Ascending aorta (tissue), 2 donors: ENCODE results near the gene TGFBR2. TPM values are rescaled to one million over a fixed set of nuclear protein-coding genes. Genes with fewer than 3 reads are reported as not detected.

Source experiments
- DNase-seq, 2 donors: peaks; one replicate each; pipeline ENCODE4 v3.0.0-alpha.2; 2019; ENCODE audit warnings: low spot score in 2 of 2
- H3K27ac ChIP-seq, 2 donors: fragments of 200-600 bp; sonication (generic); one replicate each; pipeline ENCODE4 v1.5.1; 2016 to 2017; ENCODE audit warnings: mild to moderate bottlenecking in 1 of 2
- H3K27me3 ChIP-seq: fragments of 200-600 bp; sonication (generic); one replicate; pipeline ENCODE4 v1.5.1; 2017
- H3K36me3 ChIP-seq, 2 donors: fragments of 200-600 bp; sonication (generic); one replicate each; pipeline ENCODE4 v1.5.1; 2016
- H3K4me1 ChIP-seq, 2 donors: fragments of 200-600 bp; sonication (generic); one replicate each; pipeline ENCODE4 v1.5.1; 2016 to 2017; ENCODE audit warnings: mild to moderate bottlenecking in 1 of 2
- H3K4me3 ChIP-seq, 2 donors: fragments of 200-600 bp; sonication (generic); one replicate each; pipeline ENCODE4 v1.5.1; 2016 to 2017; ENCODE audit warnings: mild to moderate bottlenecking in 1 of 2
- H3K9me3 ChIP-seq, 2 donors: fragments of 200-600 bp; sonication (generic); one replicate each; pipeline ENCODE4 v1.5.1; 2016
- CTCF ChIP-seq, 3 experiments: fragments of 200-600 bp in 2 of 3; fragments of 450-650 bp in 1 of 3; sonication (generic) in 2 of 3; IDR thresholded peaks; one replicate each; pipeline ENCODE4 v1.5.1; 2016 to 2019; ENCODE audit warnings: antibody characterized with exemption in 3 of 3, mild to moderate bottlenecking in 1 of 3, moderate library complexity in 1 of 3
- intact Hi-C: fragments of 100-400 bp; cut with DNase I; formaldehyde crosslinking; loops from one replicate; pipeline ENCODE4 v1.15.1; 2023
- total RNA-seq: library from RNA; depleted of rRNA; stranded (reverse); fragments of >200 nt; gene quantifications from one replicate; pipeline ENCODE4 v1.1.0, GENCODE V29; 2016

TGFBR2 gene
- total RNA-seq, 1 donor from 2014 or later, result 343 TPM

GRCh38 chr3:30613133-30613825, 6.9 kb downstream of the TGFBR2 start:
- TF ChIP-seq CTCF (IDR thresholded peaks at IDR 0.05), result no peak
- H3K4me1 ChIP-seq, result peaks cover 4 to 32% of the 10 kb centered on the region in 2 donors

GRCh38 chr3:30614373-30614772, 8.0 kb downstream of the TGFBR2 start:
- intact Hi-C loops, result no loop called here

More at GRCh38 chr3:30613133-30613825, 6.9 kb downstream of the TGFBR2 start:
- H3K36me3 ChIP-seq, result peaks cover 0 to 3% of the 10 kb centered on the region in 2 donors
- H3K4me3 ChIP-seq, result peak overlapping the region in 1 of 2 donors; percentile 9
- H3K27ac ChIP-seq, result peak overlapping the region; percentile 33 to 44
- intact Hi-C loops, result no loop called here
- no peaks in the 10 kb centered on the region for H3K9me3 ChIP-seq
- no peak for DNase-seq
- H3K27me3 ChIP-seq, result no peaks in the 10 kb centered on the region

GRCh38 chr3:30614943-30615342, 8.5 kb downstream of the TGFBR2 start:
- intact Hi-C loops, result no loop called here
- TF ChIP-seq CTCF (IDR thresholded peaks at IDR 0.05), result no peak
- Histone ChIP-seq H3K27ac (peak overlapping the region in 1 of 2 donors; percentile 34), H3K36me3 (peaks cover 0 to 3% of the 10 kb centered on the region in 2 donors), H3K4me1 (peaks cover 4 to 34% of the 10 kb centered on the region in 2 donors), H3K27me3 (no peaks in the 10 kb centered on the region), H3K9me3 (no peaks in the 10 kb centered on the region), H3K4me3 (peak overlapping the region in 1 of 2 donors; percentile 4)
- no peak for DNase-seq

More at GRCh38 chr3:30614373-30614772, 8.0 kb downstream of the TGFBR2 start:
- Histone ChIP-seq H3K4me1 (peaks cover 4 to 34% of the 10 kb centered on the region in 2 donors), H3K27ac (peak overlapping the region in 1 of 2 donors; percentile 28), H3K36me3 (peaks cover 0 to 3% of the 10 kb centered on the region in 2 donors), H3K27me3 (no peaks in the 10 kb centered on the region), H3K9me3 (no peaks in the 10 kb centered on the region), H3K4me3 (no peak overlapping the region)
- no peak for DNase-seq
- TF ChIP-seq CTCF (IDR thresholded peaks at IDR 0.05), result no peak

GRCh38 chr3:30615615-30616346, 9.4 kb downstream of the TGFBR2 start:
- H3K9me3 ChIP-seq, result no peaks in the 10 kb centered on the region
- H3K4me3 ChIP-seq, result peak overlapping the region in 1 of 2 donors; percentile 7
- no peak for TF ChIP-seq CTCF (IDR thresholded peaks at IDR 0.05)
- intact Hi-C loops, result no loop called here
- peak overlapping the region; percentile 41 to 49 for H3K27ac ChIP-seq
- H3K36me3 ChIP-seq, result peaks cover 0 to 3% of the 10 kb centered on the region in 2 donors
- H3K4me1 ChIP-seq, result peaks cover 4 to 39% of the 10 kb centered on the region in 2 donors
- H3K27me3 ChIP-seq, result no peaks in the 10 kb centered on the region
- DNase-seq, result no peak

- TF ChIP-seq CTCF (IDR thresholded peaks at IDR 0.05), result no peak
- intact Hi-C loops, result no loop called here
- Histone ChIP-seq H3K27ac (peak overlapping the region; percentile 41 to 49), H3K4me1 (peaks cover 4 to 41% of the 10 kb centered on the region in 2 donors), H3K9me3 (no peaks in the 10 kb centered on the region), H3K4me3 (peak overlapping the region in 1 of 2 donors; percentile 7), H3K36me3 (peaks cover 0 to 3% of the 10 kb centered on the region in 2 donors), H3K27me3 (no peaks in the 10 kb centered on the region)
- no peak for DNase-seq
Measured at GRCh38 chr3:30616347-30617027, 10.1 kb downstream of the TGFBR2 start.
